K562 (cell line): ENCODE results near the gene CPT1C. TPM values are rescaled to one million over a fixed set of nuclear protein-coding genes. Genes with fewer than 3 reads are reported as not detected.
A peak's percentile ranks its signal among the peaks of the same experiment; 100 is the strongest.

ENCODE experiments used
- FOSL1 ChIP-seq: fragments of 200-800 bp; sonication (Bioruptor generic); conservative IDR thresholded peaks from 2 replicates; pipeline ENCODE4 v1.6.1; 2016; ENCODE audit warnings: missing genetic modification characterization, missing compliant biosample characterization
- FOXM1 ChIP-seq, 2 experiments: fragments of 450-650 bp in 1 of 2; sonication (generic) in 1 of 2; formaldehyde crosslinking in 1 of 2; IDR thresholded peaks; 2 replicates each; pipeline versions ENCODE4 v1.6.1 to v1.9.0; 2017 to 2022; ENCODE audit warnings: low read depth in 2 of 2, mild to moderate bottlenecking in 2 of 2, missing genetic modification reagents in 1 of 2, moderate library complexity in 1 of 2
- HLTF ChIP-seq: fragments of 450-650 bp; IDR thresholded peaks from 2 replicates; pipeline ENCODE4 v1.6.1; 2016
- HNRNPL ChIP-seq: fragments of 200-400 bp; formaldehyde crosslinking; IDR thresholded peaks from 2 replicates; pipeline ENCODE4 v1.6.1; 2017; ENCODE audit warnings: low read depth, mild to moderate bottlenecking, low read length
- ILK ChIP-seq: fragments of 450-650 bp; IDR thresholded peaks from 2 replicates; pipeline ENCODE4 v1.6.1; 2016; ENCODE audit warnings: missing genetic modification characterization, low read depth, mild to moderate bottlenecking, missing compliant biosample characterization, moderate library complexity, borderline replicate concordance
- KDM2B ChIP-seq: fragments of 250-450 bp; sonication (Bioruptor Pico); IDR thresholded peaks from 2 replicates; pipeline ENCODE4 v1.8.0; 2021; ENCODE audit warnings: mild to moderate bottlenecking, moderate library complexity
- KDM5B ChIP-seq: fragments of 200-600 bp; sonication (generic); IDR thresholded peaks from 2 replicates; pipeline ENCODE4 v1.6.1; 2012; ENCODE audit warnings: low read depth, mild to moderate bottlenecking, moderate library complexity, low read length, control low read depth, inconsistent platforms; ENCODE audit not compliant: insufficient replicate concordance
- LCOR ChIP-seq: sonication (generic); formaldehyde crosslinking; IDR thresholded peaks from 2 replicates; pipeline ENCODE4 v1.8.0; 2022; ENCODE audit warnings: mild to moderate bottlenecking, missing genetic modification reagents
- MBD2 ChIP-seq: sonication (generic); IDR thresholded peaks from 2 replicates; pipeline ENCODE4 v1.6.1; 2016; ENCODE audit warnings: low read depth, borderline replicate concordance
- NUFIP1 ChIP-seq: fragments of 450-650 bp; IDR thresholded peaks from 2 replicates; pipeline ENCODE4 v1.6.1; 2018; ENCODE audit not compliant: partially characterized antibody
- PHF20 ChIP-seq: fragments of 450-650 bp; IDR thresholded peaks from 2 replicates; pipeline ENCODE4 v1.6.1; 2018; ENCODE audit not compliant: partially characterized antibody
- POLR2G ChIP-seq: fragments of 200-400 bp; formaldehyde crosslinking; IDR thresholded peaks from 2 replicates; pipeline ENCODE4 v1.6.1; 2017; ENCODE audit warnings: low read depth, mild to moderate bottlenecking, antibody characterized with exemption, low read length, moderate library complexity
- RAD21 ChIP-seq, 2 experiments: fragments of 250-450 bp in 1 of 2; fragments of 450-650 bp in 1 of 2; sonication (Bioruptor Pico) in 1 of 2; formaldehyde crosslinking in 1 of 2; IDR thresholded peaks in 1 of 2; conservative IDR thresholded peaks in 1 of 2; 2 replicates each; pipeline versions ENCODE4 v1.4.0 to v1.8.0; 2020 to 2022; ENCODE audit warnings: mild to moderate bottlenecking in 2 of 2, moderate library complexity in 1 of 2
- TCF3 ChIP-seq: sonication (generic); formaldehyde crosslinking; IDR thresholded peaks from 2 replicates; pipeline ENCODE4 v1.4.0; 2020; ENCODE audit warnings: mild to moderate bottlenecking, missing genetic modification reagents
- XRCC4 ChIP-seq: IDR thresholded peaks from one replicate; pipeline ENCODE4 v1.6.1; 2011; ENCODE audit not compliant: insufficient read depth, insufficient read length; ENCODE audit errors: extremely low read depth
- ZBED1 ChIP-seq: IDR thresholded peaks from 2 replicates; pipeline ENCODE4 v1.6.1; 2014
- ZNF24 ChIP-seq: fragments of 450-650 bp; IDR thresholded peaks from 2 replicates; pipeline ENCODE4 v1.6.1; 2016
- ZNF75A ChIP-seq: fragments of 450-650 bp; formaldehyde crosslinking; IDR thresholded peaks from 2 replicates; pipeline ENCODE4 v1.4.0; 2020; ENCODE audit warnings: mild to moderate bottlenecking
- polyA plus RNA-seq, 8 experiments: library from polyadenylated mRNA; depleted of rRNA in 4 of 8; stranded (reverse) in 5 of 8; unstranded in 3 of 8; fragments of >200 nt; fragmentation: Nextera tagmentation in 2 of 8; fragmentation: Illumina TruSeq in 1 of 8; extraction: Ambion mirVana in 2 of 8; extraction: Trizol in 1 of 8; gene quantifications; 2 replicates each; pipeline versions ENCODE4 v1.2.1 to v1.2.3, GENCODE V29; 2011 to 2014; ENCODE audit warnings: inconsistent platforms in 1 of 8, missing spikeins in 1 of 8
- total RNA-seq, 7 experiments: library from RNA; depleted of rRNA in 6 of 7; stranded (reverse); fragments of >200 nt in 6 of 7; fragmentation: Illumina TruSeq in 2 of 7; extraction: Trizol in 2 of 7; gene quantifications; 2 replicates each; pipeline versions ENCODE4 v1.2.1 to v1.2.3, GENCODE V29; 2011 to 2021; ENCODE audit warnings: low replicate concordance in 1 of 7
- TF ChIP-seq, protein P1 (sequence below): sonication (generic); IDR thresholded peaks from 2 replicates; pipeline ENCODE4 v1.6.1; 2016
- TF ChIP-seq, protein P2 (sequence below): sonication (generic); formaldehyde crosslinking; IDR thresholded peaks from 2 replicates; pipeline ENCODE4 v1.8.1; 2022; ENCODE audit warnings: missing genetic modification reagents
- TF ChIP-seq, protein P3 (sequence below): fragments of 450-650 bp; conservative IDR thresholded peaks from 2 replicates; pipeline ENCODE4 v1.6.1; 2016; ENCODE audit warnings: missing genetic modification characterization, low read depth, mild to moderate bottlenecking, control low read depth, missing compliant biosample characterization
- TF ChIP-seq, protein P4 (sequence below): fragments of 250-450 bp; sonication (Bioruptor Pico); IDR thresholded peaks from 2 replicates; pipeline ENCODE4 v1.6.1; 2021; ENCODE audit warnings: mild to moderate bottlenecking
- TF ChIP-seq, protein P5 (sequence below): fragments of 450-650 bp; formaldehyde crosslinking; IDR thresholded peaks from 2 replicates; pipeline ENCODE4 v1.4.0; 2020; ENCODE audit warnings: mild to moderate bottlenecking, moderate library complexity

CPT1C gene
- total and polyA plus RNA-seq, 9 of the 15 experiments (the other 6 are each of a cell fraction or from before 2014, with no cell fraction given): 1.9 to 12.3 (median 3.0) TPM

DNA sequence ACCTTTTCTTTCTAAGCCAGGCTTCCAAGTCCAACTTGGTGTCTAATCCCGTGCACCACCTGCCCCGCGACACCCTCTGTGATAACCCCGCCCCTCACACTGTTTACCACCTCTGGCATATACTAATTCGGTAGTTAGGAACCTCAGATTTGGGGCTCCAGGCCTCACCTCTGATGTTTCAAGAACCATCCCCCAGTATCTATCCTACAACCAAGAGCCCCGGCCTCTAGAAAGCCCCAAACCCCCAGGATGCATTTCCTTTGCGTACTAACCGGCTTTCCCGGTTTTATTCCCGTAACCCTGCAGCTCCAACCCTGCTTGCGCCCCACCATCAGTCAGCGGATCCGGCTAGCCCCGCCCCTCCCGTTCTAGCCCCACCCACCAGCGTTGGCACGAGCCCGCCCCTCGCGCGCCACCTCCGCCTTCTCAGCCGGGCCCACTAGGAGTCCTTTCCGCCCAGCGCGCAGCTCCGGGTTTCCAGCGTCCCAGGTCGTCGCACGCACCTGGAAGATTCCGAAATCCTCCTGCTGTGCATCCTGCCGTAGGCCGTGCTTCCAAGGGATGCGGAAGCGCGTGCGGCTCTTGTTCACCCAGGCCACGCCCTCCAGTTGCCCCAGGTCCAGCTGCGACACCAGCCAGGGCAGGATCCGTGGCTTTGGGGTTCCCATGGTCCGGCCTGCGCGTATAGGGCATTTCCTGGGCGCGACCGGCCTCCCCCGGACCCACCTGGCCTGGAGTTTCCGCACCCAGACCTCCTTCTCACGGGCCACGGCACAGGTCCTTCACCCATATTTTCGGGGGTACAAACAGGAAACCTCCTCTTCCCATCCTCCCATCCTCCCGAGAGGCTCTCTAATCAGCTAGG, 26.5 kb upstream of the CPT1C start (continued):
- no peak for TF ChIP-seq ILK (tag)
- TF ChIP-seq, protein P1, sequence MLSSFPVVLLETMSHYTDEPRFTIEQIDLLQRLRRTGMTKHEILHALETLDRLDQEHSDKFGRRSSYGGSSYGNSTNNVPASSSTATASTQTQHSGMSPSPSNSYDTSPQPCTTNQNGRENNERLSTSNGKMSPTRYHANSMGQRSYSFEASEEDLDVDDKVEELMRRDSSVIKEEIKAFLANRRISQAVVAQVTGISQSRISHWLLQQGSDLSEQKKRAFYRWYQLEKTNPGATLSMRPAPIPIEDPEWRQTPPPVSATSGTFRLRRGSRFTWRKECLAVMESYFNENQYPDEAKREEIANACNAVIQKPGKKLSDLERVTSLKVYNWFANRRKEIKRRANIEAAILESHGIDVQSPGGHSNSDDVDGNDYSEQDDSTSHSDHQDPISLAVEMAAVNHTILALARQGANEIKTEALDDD: no peak
- TF ChIP-seq, protein P2, sequence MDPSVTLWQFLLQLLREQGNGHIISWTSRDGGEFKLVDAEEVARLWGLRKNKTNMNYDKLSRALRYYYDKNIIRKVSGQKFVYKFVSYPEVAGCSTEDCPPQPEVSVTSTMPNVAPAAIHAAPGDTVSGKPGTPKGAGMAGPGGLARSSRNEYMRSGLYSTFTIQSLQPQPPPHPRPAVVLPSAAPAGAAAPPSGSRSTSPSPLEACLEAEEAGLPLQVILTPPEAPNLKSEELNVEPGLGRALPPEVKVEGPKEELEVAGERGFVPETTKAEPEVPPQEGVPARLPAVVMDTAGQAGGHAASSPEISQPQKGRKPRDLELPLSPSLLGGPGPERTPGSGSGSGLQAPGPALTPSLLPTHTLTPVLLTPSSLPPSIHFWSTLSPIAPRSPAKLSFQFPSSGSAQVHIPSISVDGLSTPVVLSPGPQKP (CRISPR knock-in tag): no peak
- 0 out of 2 replicates have a peak, but pooled peaks have one; percentile 19 for TF ChIP-seq TCF3 (CRISPR knock-in tag)
- TF ChIP-seq MBD2: no peak
- TF ChIP-seq, protein P3, sequence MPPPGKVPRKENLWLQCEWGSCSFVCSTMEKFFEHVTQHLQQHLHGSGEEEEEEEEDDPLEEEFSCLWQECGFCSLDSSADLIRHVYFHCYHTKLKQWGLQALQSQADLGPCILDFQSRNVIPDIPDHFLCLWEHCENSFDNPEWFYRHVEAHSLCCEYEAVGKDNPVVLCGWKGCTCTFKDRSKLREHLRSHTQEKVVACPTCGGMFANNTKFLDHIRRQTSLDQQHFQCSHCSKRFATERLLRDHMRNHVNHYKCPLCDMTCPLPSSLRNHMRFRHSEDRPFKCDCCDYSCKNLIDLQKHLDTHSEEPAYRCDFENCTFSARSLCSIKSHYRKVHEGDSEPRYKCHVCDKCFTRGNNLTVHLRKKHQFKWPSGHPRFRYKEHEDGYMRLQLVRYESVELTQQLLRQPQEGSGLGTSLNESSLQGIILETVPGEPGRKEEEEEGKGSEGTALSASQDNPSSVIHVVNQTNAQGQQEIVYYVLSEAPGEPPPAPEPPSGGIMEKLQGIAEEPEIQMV (tag): no peak
- no peak for TF ChIP-seq FOXM1 (IDR thresholded peaks at IDR 0.05; ENCODE audit: low read depth)
- TF ChIP-seq FOXM1 (CRISPR knock-in tag; IDR thresholded peaks at IDR 0.05; ENCODE audit: low read depth): 0 out of 2 replicates have a peak, but pooled peaks have one; percentile 31
- TF ChIP-seq KDM5B: no peak
- TF ChIP-seq KDM2B (CRISPR knock-in tag): no peak
- no peak for TF ChIP-seq NUFIP1
- TF ChIP-seq LCOR (CRISPR knock-in tag): no peak
- TF ChIP-seq, protein P4, sequence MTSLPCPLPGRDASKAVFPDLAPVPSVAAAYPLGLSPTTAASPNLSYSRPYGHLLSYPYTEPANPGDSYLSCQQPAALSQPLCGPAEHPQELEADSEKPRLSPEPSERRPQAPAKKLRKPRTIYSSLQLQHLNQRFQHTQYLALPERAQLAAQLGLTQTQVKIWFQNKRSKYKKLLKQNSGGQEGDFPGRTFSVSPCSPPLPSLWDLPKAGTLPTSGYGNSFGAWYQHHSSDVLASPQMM (CRISPR knock-in tag): no peak
- no peak for TF ChIP-seq HNRNPL
- TF ChIP-seq, protein P5, sequence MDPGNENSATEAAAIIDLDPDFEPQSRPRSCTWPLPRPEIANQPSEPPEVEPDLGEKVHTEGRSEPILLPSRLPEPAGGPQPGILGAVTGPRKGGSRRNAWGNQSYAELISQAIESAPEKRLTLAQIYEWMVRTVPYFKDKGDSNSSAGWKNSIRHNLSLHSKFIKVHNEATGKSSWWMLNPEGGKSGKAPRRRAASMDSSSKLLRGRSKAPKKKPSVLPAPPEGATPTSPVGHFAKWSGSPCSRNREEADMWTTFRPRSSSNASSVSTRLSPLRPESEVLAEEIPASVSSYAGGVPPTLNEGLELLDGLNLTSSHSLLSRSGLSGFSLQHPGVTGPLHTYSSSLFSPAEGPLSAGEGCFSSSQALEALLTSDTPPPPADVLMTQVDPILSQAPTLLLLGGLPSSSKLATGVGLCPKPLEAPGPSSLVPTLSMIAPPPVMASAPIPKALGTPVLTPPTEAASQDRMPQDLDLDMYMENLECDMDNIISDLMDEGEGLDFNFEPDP: no peak
- no peak for TF ChIP-seq FOSL1 (tag)
- no peak for TF ChIP-seq PHF20
- peak; percentile 81 for TF ChIP-seq POLR2G
- TF ChIP-seq ZNF24: no peak
- peak; percentile 26; the same call in 1 of the 2 replicates for TF ChIP-seq ZBED1
- TF ChIP-seq XRCC4: no peak
- TF ChIP-seq ZNF75A: no peak
- no peak for TF ChIP-seq HLTF
- TF ChIP-seq RAD21 (CRISPR knock-in tag; conservative IDR thresholded peaks at IDR 0.05 in 1 of 2, IDR thresholded peaks at IDR 0.05 in 1 of 2): no peak
